ENCODE results near the gene CT45A5.
"Not testable (repeated sequence)": the region's sequence is repeated elsewhere in the genome, so short reads cannot be mapped to it uniquely, and the experiment has no call there.

Gene CT45A5, protein sequence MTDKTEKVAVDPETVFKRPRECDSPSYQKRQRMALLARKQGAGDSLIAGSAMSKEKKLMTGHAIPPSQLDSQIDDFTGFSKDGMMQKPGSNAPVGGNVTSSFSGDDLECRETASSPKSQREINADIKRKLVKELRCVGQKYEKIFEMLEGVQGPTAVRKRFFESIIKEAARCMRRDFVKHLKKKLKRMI

DNA sequence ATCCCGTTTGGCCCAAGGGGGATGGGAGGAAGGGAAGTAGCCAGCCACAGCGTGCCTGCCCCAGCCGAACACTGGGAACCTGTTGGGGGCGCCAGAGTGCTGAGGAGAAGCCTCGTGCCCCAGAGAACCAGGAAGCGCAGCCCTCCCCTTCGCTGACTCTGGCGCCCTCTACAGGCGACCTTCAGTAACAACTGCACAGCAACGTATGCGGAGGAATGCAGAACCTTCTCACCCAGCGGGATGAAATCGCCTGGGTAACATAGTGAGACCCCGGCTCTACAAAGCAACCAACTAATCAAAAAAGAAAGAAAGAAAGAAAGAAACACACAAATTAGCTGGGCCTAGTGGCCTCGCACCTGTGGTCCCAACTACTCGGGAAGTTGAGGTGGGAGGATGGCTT, at the start of gene CT45A5:
CT45A5 (minus strand) TSS at position 101 of the 400 bp plus-strand sequence. CDS start 3,774 bp downstream, outside the sequence.
- not testable (repeated sequence) for DNase-seq (ENCODE audit: low read depth in 2 of 2)

DNA sequence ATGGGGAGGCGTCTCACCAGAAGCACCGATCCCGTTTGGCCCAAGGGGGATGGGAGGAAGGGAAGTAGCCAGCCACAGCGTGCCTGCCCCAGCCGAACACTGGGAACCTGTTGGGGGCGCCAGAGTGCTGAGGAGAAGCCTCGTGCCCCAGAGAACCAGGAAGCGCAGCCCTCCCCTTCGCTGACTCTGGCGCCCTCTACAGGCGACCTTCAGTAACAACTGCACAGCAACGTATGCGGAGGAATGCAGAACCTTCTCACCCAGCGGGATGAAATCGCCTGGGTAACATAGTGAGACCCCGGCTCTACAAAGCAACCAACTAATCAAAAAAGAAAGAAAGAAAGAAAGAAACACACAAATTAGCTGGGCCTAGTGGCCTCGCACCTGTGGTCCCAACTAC, 34.6 kb upstream of the CT45A5 start, which contains the start of gene CT45A2:
CT45A2 (minus strand) TSS at position 101 of the 400 bp plus-strand sequence. CDS start 3,747 bp downstream, outside the sequence.
- DNase-seq (ENCODE audit: low read depth in 2 of 2) = not testable (repeated sequence)

- DNase-seq (ENCODE audit: low read depth in 2 of 2) = not testable (repeated sequence)
These were observed 17.4 kb upstream of the CT45A5 start, which contains the start of gene CT45A6 for GRCh38 chrX:135802687-135803086. TSS of gene CT45A6 (minus strand) at chrX:135802787. CDS start at chrX:135798993, 3,794 bp downstream.

GRCh38 chrX:135768091-135768490, 17.2 kb downstream of the CT45A5 start, which contains the start of gene CT45A3:
TSS of gene CT45A3 (minus strand) at chrX:135768191. CDS start at chrX:135764444, 3,747 bp downstream.
- DNase-seq (ENCODE audit: low read depth in 2 of 2) = not testable (repeated sequence)

DNA sequence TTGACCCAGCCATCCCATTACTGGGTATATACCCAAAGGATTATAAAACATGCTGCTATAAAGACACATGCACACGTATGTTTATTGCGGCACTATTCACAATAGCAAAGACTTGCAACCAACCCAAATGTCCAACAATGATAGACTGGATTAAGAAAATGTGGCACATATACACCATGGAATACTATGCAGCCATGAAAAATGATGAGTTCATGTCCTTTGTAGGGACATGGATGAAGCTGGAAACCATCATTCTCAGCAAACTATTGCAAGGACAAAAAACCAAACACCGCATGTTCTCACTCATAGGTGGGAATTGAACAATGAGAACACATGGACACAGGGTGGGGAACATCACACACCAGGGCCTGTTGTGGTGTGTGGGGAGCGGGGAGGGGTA, 40.6 kb downstream of the CT45A5 start:
- not testable (repeated sequence) for DNase-seq (ENCODE audit: low read depth in 2 of 2)

GRCh38 chrX:135741192-135741715, 44.0 kb downstream of the CT45A5 start:
- no peak for DNase-seq (ENCODE audit: low read depth in 2 of 2)

DNA sequence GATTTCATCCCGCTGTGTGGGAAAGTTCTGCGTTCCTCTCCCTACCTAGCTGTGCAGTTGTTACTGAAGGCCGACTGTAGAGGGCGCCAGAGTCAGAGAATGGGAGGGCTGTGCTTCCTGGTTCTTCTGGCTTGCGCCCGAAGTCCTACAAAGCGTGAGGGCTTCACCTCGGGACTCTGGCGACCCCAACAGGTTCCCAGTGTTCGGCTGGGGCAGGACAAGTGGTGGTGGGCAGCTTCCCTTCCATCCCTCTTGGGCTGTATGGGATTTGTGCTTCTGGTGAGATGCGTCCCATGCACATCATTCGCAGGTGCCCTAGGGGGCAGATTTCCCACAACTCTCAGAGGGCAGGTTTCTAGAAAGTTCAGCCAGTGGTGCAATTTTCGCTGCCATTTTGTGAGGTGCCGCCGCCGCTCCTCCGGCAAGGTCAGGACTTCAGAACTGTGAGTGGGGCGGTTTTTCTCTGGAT, 44.6 kb downstream of the CT45A5 start:
- no peak for DNase-seq (ENCODE audit: low read depth in 2 of 2)

GRCh38 chrX:135737366-135738071, 47.8 kb downstream of the CT45A5 start:
- no peak for DNase-seq (ENCODE audit: low read depth in 2 of 2)

DNA sequence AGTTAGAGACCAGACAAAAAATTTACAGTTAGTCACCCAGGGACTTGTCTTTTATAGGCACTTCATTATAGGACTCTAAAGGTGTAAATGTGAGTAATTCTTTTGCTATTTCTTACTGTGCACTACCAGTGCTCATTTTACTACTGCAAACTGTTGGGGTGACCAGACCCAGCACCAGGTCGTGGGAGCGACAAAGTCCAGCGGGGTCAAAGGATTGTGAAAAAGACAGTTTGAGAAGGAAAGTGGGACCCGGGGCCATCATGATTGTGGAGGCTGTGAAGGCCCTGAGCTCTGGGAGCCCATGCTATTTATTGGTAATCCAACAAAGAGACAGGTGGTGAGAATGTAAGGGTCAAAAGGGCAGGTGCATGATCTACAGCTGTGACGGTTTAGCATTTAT, 50.6 kb downstream of the CT45A5 start:
- not testable (repeated sequence) for DNase-seq (ENCODE audit: low read depth in 2 of 2)
